NCI-H2171 treated with DMSO at 0.1 percent for 48 hours (cell line): ENCODE data around the gene DYNLT4.

ENCODE experiments used
- DNase-seq: peaks from one replicate; lab custom pipeline; 2025; lab: John Stamatoyannopoulos, UW

The DYNLT4 gene

GRCh38 chr1:44757420-44757819 is 49.7 kb downstream of the DYNLT4 start:
- DNase-seq = no peak
